Smooth muscle cell (in vitro differentiated cells): Measurements from ENCODE around the gene SLC9A8. TPM values are rescaled to one million over a fixed set of nuclear protein-coding genes. Genes with fewer than 3 reads are reported as not detected.

Source experiments
- DNase-seq: peaks from one replicate; lab custom pipeline; 2025; ENCODE audit not compliant: unreplicated experiment; lab: John Stamatoyannopoulos, UW
- H2AFZ ChIP-seq: fragments of 200-600 bp; sonication (generic); 2 replicates; pipeline ENCODE4 v1.6.0; 2016; ENCODE audit warnings: antibody characterized with exemption, low read depth, mild to moderate bottlenecking
- H3F3A ChIP-seq: fragments of 200-600 bp; sonication (generic); 2 replicates; pipeline ENCODE4 v1.6.0; 2017; ENCODE audit warnings: antibody characterized with exemption, low read depth
- H3K27ac ChIP-seq: fragments of 200-600 bp; sonication (generic); 2 replicates; pipeline ENCODE4 v1.5.1; 2016; ENCODE audit warnings: low read depth, mild to moderate bottlenecking
- H3K27me3 ChIP-seq: fragments of 200-600 bp; sonication (generic); 2 replicates; pipeline ENCODE4 v1.6.1; 2016; ENCODE audit warnings: low read depth, mild to moderate bottlenecking
- H3K36me3 ChIP-seq: fragments of 200-600 bp; sonication (generic); 2 replicates; pipeline ENCODE4 v1.5.1; 2016; ENCODE audit warnings: low read depth
- H3K4me1 ChIP-seq: fragments of 200-600 bp; sonication (generic); 2 replicates; pipeline ENCODE4 v1.5.1; 2016; ENCODE audit warnings: low read depth
- H3K4me2 ChIP-seq: fragments of 200-600 bp; sonication (generic); 2 replicates; pipeline ENCODE4 v1.6.0; 2016; ENCODE audit warnings: mild to moderate bottlenecking
- H3K4me3 ChIP-seq: fragments of 200-600 bp; sonication (generic); 2 replicates; pipeline ENCODE4 v1.5.1; 2016; ENCODE audit warnings: mild to moderate bottlenecking
- H3K79me2 ChIP-seq: fragments of 200-600 bp; sonication (generic); 2 replicates; pipeline ENCODE4 v1.6.0; 2016; ENCODE audit warnings: low read depth, mild to moderate bottlenecking
- H3K9ac ChIP-seq: fragments of 200-600 bp; sonication (generic); 2 replicates; pipeline ENCODE4 v1.6.0; 2016; ENCODE audit warnings: low read depth
- H3K9me3 ChIP-seq: fragments of 200-600 bp; sonication (generic); replicated peaks from 2 replicates; pipeline ENCODE4 v1.5.1; 2016; ENCODE audit warnings: low read depth
- H4K20me1 ChIP-seq: fragments of 200-600 bp; sonication (generic); 2 replicates; pipeline ENCODE4 v1.6.0; 2016; ENCODE audit warnings: low read depth
- CTCF ChIP-seq: fragments of 200-600 bp; sonication (generic); IDR thresholded peaks from 2 replicates; pipeline ENCODE4 v1.5.1; 2017; ENCODE audit warnings: borderline replicate concordance, mild to moderate bottlenecking, antibody characterized with exemption; ENCODE audit not compliant: insufficient read depth, poor library complexity, severe bottlenecking
- WGBS: methylation state at CpG from one replicate; pipeline ENCODE4 v1.1.7; 2016; ENCODE audit warnings: low lambda C conversion rate; 5-methylcytosine and 5-hydroxymethylcytosine counted together
- polyA plus RNA-seq: library from polyadenylated mRNA; unstranded; fragments of >200 nt; fragmentation: Nextera tagmentation; extraction: Ambion mirVana; gene quantifications from 2 replicates; pipeline ENCODE4 v1.2.1, GENCODE V29; 2016
- total RNA-seq: library from RNA; depleted of rRNA; stranded (reverse); fragments of >200 nt; gene quantifications from 2 replicates; pipeline ENCODE4 v1.2.3, GENCODE V29; 2014

SLC9A8 gene
- total and polyA plus RNA-seq, 2 experiments from 2014 or later = 2.2 to 4.5 TPM

DNA sequence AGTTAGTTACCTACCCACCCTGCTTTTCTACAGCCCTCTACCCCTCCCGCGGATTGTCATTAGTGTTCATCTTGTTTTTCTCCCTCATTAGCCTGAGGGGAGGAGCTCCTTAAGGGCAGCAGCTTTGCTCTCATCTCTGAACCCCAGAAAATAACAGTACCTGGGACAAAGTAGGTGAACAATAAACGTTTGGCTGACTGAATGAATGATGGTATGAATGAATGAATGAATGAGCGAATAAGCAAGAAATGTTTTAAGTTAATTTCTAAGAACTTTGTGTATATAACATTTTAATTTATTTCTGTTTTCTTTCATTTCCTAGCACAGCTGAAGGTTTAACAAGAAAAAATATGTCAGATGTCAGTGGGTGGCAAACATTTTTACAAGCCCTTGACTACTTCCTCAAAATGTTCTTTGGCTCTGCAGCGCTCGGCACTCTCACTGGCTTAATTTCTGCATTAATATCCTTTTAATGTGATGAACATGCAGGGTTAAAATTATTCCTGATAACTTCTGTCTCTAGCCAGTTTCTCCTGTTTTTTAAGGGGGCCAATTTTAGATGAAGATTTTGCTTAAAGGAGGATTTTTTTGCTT lies 50.1 kb downstream of the SLC9A8 start:
- H3K9me3 ChIP-seq = no peaks in the 10 kb centered on the region
- H3K27ac ChIP-seq = no peak overlapping the region
- no peaks in the 10 kb centered on the region for H3K79me2 ChIP-seq
- H3K4me2 ChIP-seq = no peak overlapping the region
- peaks cover 15% of the 10 kb centered on the region for H3K4me1 ChIP-seq
- no peak for TF ChIP-seq CTCF
- no peak overlapping the region for H3K4me3 ChIP-seq
- no peak for DNase-seq
- no peak overlapping the region for H3K9ac ChIP-seq
- H3K27me3 ChIP-seq = no peaks in the 10 kb centered on the region
- no peaks in the 10 kb centered on the region for H3K36me3 ChIP-seq
- no peak overlapping the region for H2AFZ ChIP-seq
- WGBS = 89% methylated on average over 6 of the region's 6 CpGs
- H4K20me1 ChIP-seq = no peaks in the 10 kb centered on the region
- H3F3A ChIP-seq = peaks cover 10% of the 10 kb centered on the region

DNA sequence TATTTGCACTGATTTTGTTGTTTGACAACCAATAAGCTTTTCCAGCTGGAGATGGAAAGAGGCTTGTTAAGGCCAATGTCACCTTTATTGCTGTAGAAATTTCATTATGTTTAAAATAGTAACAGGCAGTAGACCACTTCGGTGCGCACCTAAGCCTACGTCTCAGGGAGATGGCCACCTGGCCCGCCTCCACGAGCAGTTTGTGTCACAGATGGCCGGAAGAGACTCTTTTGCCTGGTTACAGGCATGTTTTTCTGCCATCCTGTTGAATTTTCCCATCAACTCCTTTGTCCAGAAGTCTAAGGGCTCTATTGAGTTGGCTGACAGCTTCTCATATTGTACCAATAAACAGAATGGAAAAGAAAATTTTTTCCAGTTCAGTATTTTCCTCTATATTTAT lies 51.0 kb downstream of the SLC9A8 start:
- H2AFZ ChIP-seq = no peak overlapping the region
- H3K27me3 ChIP-seq = no peaks in the 10 kb centered on the region
- peaks cover 19% of the 10 kb centered on the region for H3K4me1 ChIP-seq
- H4K20me1 ChIP-seq = no peaks in the 10 kb centered on the region
- H3F3A ChIP-seq = peaks cover 10% of the 10 kb centered on the region
- H3K27ac ChIP-seq = no peak overlapping the region
- no peak overlapping the region for H3K9ac ChIP-seq
- H3K36me3 ChIP-seq = no peaks in the 10 kb centered on the region
- no peak for TF ChIP-seq CTCF
- H3K9me3 ChIP-seq = no peaks in the 10 kb centered on the region
- H3K4me3 ChIP-seq = no peak overlapping the region
- 95% methylated on average over 6 of the region's 6 CpGs for whole genome bisulfite sequencing
- DNase-seq = no peak
- H3K4me2 ChIP-seq = no peak overlapping the region
- no peaks in the 10 kb centered on the region for H3K79me2 ChIP-seq

DNA sequence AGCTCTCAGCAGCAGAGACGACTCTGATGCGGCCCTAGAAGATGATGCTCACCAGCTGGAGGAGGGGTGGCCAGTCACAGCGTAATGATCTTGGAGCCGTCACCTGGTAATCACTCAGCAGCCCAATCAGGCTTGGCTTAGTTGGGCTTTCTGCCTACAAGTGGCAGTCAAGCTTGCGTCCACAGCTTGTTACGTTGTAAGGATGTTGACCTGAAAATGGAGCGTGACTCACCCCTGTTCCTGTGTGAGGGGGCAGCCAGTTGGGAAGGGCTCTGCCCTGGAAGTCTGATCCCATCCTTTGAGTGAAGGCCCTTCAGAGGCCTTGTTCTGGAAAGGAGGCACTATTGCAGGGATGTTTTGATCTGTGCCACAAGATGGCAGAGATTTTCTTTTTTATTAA lies 52.9 kb downstream of the SLC9A8 start:
- H3K27ac ChIP-seq = peak overlapping the region; percentile 99
- no peak overlapping the region for H3K4me3 ChIP-seq
- H3K9me3 ChIP-seq = no peaks in the 10 kb centered on the region
- no peaks in the 10 kb centered on the region for H3K36me3 ChIP-seq
- H3F3A ChIP-seq = peaks cover 10% of the 10 kb centered on the region
- peaks cover 19% of the 10 kb centered on the region for H3K4me1 ChIP-seq
- no peaks in the 10 kb centered on the region for H3K79me2 ChIP-seq
- TF ChIP-seq CTCF = no peak
- peak overlapping the region; percentile 77 for H3K4me2 ChIP-seq
- peak overlapping the region; percentile 97 for H3K9ac ChIP-seq
- DNase-seq = no peak
- H2AFZ ChIP-seq = no peak overlapping the region
- H4K20me1 ChIP-seq = no peaks in the 10 kb centered on the region
- 52% methylated on average over 7 of the region's 7 CpGs for WGBS
- H3K27me3 ChIP-seq = no peaks in the 10 kb centered on the region

DNA sequence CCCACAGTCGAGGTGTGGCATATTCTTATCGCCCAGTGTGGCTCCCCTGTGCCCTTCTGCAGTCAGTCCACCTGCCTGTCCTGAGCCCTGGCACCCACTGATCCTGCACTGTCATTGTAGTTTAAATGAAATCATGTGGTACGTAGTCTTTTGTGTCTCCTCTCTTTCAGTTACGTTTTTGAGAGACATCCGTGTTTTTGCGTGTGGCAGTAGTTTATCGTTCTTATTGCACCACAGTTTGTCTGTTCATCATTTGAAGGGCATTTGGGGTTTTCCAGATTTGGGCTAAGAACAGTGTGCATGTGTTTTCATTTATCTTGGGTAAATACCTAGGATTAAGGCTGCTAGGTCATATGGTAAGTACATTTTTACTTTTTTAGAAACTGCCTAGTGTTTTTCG lies 53.4 kb downstream of the SLC9A8 start:
- Histone ChIP-seq H3K9ac (peak overlapping the region; percentile 97), H3K9me3 (no peaks in the 10 kb centered on the region), H4K20me1 (no peaks in the 10 kb centered on the region), H3K27ac (peak overlapping the region; percentile 99), H3K36me3 (no peaks in the 10 kb centered on the region), H3F3A (peaks cover 10% of the 10 kb centered on the region), H3K4me1 (peaks cover 19% of the 10 kb centered on the region), H3K4me3 (no peak overlapping the region), H3K4me2 (peak overlapping the region; percentile 77), H2AFZ (no peak overlapping the region), H3K79me2 (no peaks in the 10 kb centered on the region), H3K27me3 (no peaks in the 10 kb centered on the region)
- no peak for TF ChIP-seq CTCF
- no peak for DNase-seq
- 35% methylated on average over 8 of the region's 8 CpGs for WGBS
